HEK293 (cell line): ENCODE results near the gene HNRNPA0.

Source experiments
- CTCF ChIA-PET: fragments of 350-600 bp; formaldehyde crosslinking; extraction: SDS; loops from one replicate; lab custom pipeline; 2021; ENCODE audit warnings: antibody characterized with exemption; lab: Yijun Ruan, JAX
- POLR2A ChIA-PET: fragments of 300-600 bp; formaldehyde crosslinking; extraction: SDS; loops from one replicate; lab custom pipeline; 2020; ENCODE audit warnings: antibody characterized with exemption, inconsistent platforms; lab: Yijun Ruan, JAX
- H3K27ac ChIP-seq: fragments of 200-500 bp; sonication (Bioruptor generic); 2 replicates; pipeline ENCODE4 v1.5.1; 2014; ENCODE audit warnings: low read depth, low read length, control low read depth, inconsistent platforms; ENCODE audit errors: extremely low read depth
- H3K36me3 ChIP-seq, 2 experiments: fragments of 200-500 bp in 1 of 2; sonication (Bioruptor generic) in 1 of 2; 1 replicate in 1 of 2; 2 replicates in 1 of 2; pipeline ENCODE4 v1.5.1; 2014 to 2017; ENCODE audit warnings: inconsistent platforms in 2 of 2, low read length in 2 of 2; ENCODE audit not compliant: control insufficient read depth in 2 of 2, insufficient read depth in 1 of 2
- H3K4me1 ChIP-seq: fragments of 200-500 bp; sonication (Bioruptor generic); 2 replicates; pipeline ENCODE4 v1.5.1; 2014; ENCODE audit warnings: mild to moderate bottlenecking, low read length, inconsistent platforms; ENCODE audit not compliant: control insufficient read depth, insufficient read depth
- H3K4me3 ChIP-seq: 2 replicates; pipeline ENCODE4 v1.5.1; 2011; ENCODE audit warnings: low read depth, mild to moderate bottlenecking, control low read depth, low read length, moderate library complexity
- H3K9me3 ChIP-seq: fragments of 200-500 bp; sonication (Bioruptor generic); 2 replicates; pipeline ENCODE4 v1.5.1; 2014; ENCODE audit warnings: low read depth, low read length, inconsistent platforms; ENCODE audit not compliant: control insufficient read depth, insufficient read depth
- AEBP2 ChIP-seq: fragments of 450-650 bp; formaldehyde crosslinking; IDR thresholded peaks from 2 replicates; pipeline ENCODE4 v1.5.1; 2016; ENCODE audit warnings: missing biosample characterization, missing genetic modification characterization, borderline replicate concordance
- BCL11A ChIP-seq: fragments of 450-650 bp; formaldehyde crosslinking; IDR thresholded peaks from 2 replicates; pipeline ENCODE4 v1.5.1; 2016; ENCODE audit warnings: low read depth, missing biosample characterization, missing genetic modification characterization
- CTCF ChIP-seq: fragments of 450-650 bp; formaldehyde crosslinking; IDR thresholded peaks from 2 replicates; pipeline ENCODE4 v1.5.1; 2016; ENCODE audit warnings: missing biosample characterization, missing genetic modification characterization
- FEZF1 ChIP-seq: fragments of 450-650 bp; formaldehyde crosslinking; IDR thresholded peaks from 2 replicates; pipeline ENCODE4 v1.5.1; 2016; ENCODE audit warnings: missing biosample characterization, missing genetic modification characterization
- GLIS2 ChIP-seq: fragments of 450-650 bp; formaldehyde crosslinking; IDR thresholded peaks from 2 replicates; pipeline ENCODE4 v1.5.1; 2016; ENCODE audit warnings: missing biosample characterization, missing genetic modification characterization
- HOXC10 ChIP-seq: sonication (generic); formaldehyde crosslinking; IDR thresholded peaks from 2 replicates; pipeline ENCODE4 v1.8.1; 2023; ENCODE audit warnings: mild to moderate bottlenecking, missing genetic modification reagents
- PRDM2 ChIP-seq: fragments of 450-650 bp; formaldehyde crosslinking; IDR thresholded peaks from 2 replicates; pipeline ENCODE4 v1.5.1; 2016; ENCODE audit warnings: missing biosample characterization, missing genetic modification characterization, borderline replicate concordance
- RBAK ChIP-seq: fragments of 450-650 bp; formaldehyde crosslinking; IDR thresholded peaks from 2 replicates; pipeline ENCODE4 v1.5.1; 2016; ENCODE audit warnings: missing biosample characterization, missing genetic modification characterization
- TCF7L2 ChIP-seq: IDR thresholded peaks from 2 replicates; pipeline ENCODE4 v1.6.1; 2011; ENCODE audit warnings: low read depth, mild to moderate bottlenecking, inconsistent platforms, low read length, moderate library complexity, borderline replicate concordance
- ZBTB1 ChIP-seq: fragments of 450-650 bp; formaldehyde crosslinking; IDR thresholded peaks from 2 replicates; pipeline ENCODE4 v1.5.1; 2016; ENCODE audit warnings: missing biosample characterization, missing genetic modification characterization
- ZBTB6 ChIP-seq: fragments of 450-650 bp; formaldehyde crosslinking; IDR thresholded peaks from 2 replicates; pipeline ENCODE4 v1.5.1; 2017; ENCODE audit warnings: missing biosample characterization, missing genetic modification characterization
- ZNF112 ChIP-seq: fragments of 450-650 bp; formaldehyde crosslinking; IDR thresholded peaks from 2 replicates; pipeline ENCODE4 v1.5.0; 2017; ENCODE audit warnings: missing biosample characterization, missing genetic modification characterization
- ZNF211 ChIP-seq: fragments of 450-650 bp; formaldehyde crosslinking; IDR thresholded peaks from 2 replicates; pipeline ENCODE4 v1.5.1; 2016; ENCODE audit warnings: low read depth, missing biosample characterization, missing genetic modification characterization
- ZNF280D ChIP-seq: fragments of 450-650 bp; formaldehyde crosslinking; IDR thresholded peaks from 2 replicates; pipeline ENCODE4 v1.5.1; 2016; ENCODE audit warnings: missing biosample characterization, missing genetic modification characterization
- ZNF366 ChIP-seq: fragments of 450-650 bp; formaldehyde crosslinking; conservative IDR thresholded peaks from 2 replicates; pipeline ENCODE4 v1.5.1; 2016; ENCODE audit warnings: missing biosample characterization, missing genetic modification characterization
- ZNF391 ChIP-seq: fragments of 450-650 bp; formaldehyde crosslinking; IDR thresholded peaks from 2 replicates; pipeline ENCODE4 v1.5.1; 2016; ENCODE audit warnings: low read depth, missing biosample characterization, missing genetic modification characterization, borderline replicate concordance
- ZNF416 ChIP-seq: fragments of 450-650 bp; formaldehyde crosslinking; IDR thresholded peaks from 2 replicates; pipeline ENCODE4 v1.5.1; 2016; ENCODE audit warnings: missing biosample characterization, missing genetic modification characterization
- ZNF423 ChIP-seq: fragments of 450-650 bp; formaldehyde crosslinking; IDR thresholded peaks from 2 replicates; pipeline ENCODE4 v1.5.1; 2016; ENCODE audit warnings: missing biosample characterization, missing genetic modification characterization
- ZNF426 ChIP-seq: fragments of 450-650 bp; formaldehyde crosslinking; IDR thresholded peaks from 2 replicates; pipeline ENCODE4 v1.5.1; 2017; ENCODE audit warnings: missing biosample characterization, missing genetic modification characterization, mild to moderate bottlenecking, inconsistent platforms, moderate library complexity
- ZNF488 ChIP-seq: fragments of 450-650 bp; formaldehyde crosslinking; IDR thresholded peaks from 2 replicates; pipeline ENCODE4 v1.5.1; 2016; ENCODE audit warnings: missing biosample characterization, missing genetic modification characterization
- ZNF777 ChIP-seq: fragments of 450-650 bp; formaldehyde crosslinking; IDR thresholded peaks from 2 replicates; pipeline ENCODE4 v1.5.1; 2017; ENCODE audit warnings: missing biosample characterization, missing genetic modification characterization, borderline replicate concordance
- ZSCAN23 ChIP-seq: fragments of 450-650 bp; formaldehyde crosslinking; IDR thresholded peaks from 2 replicates; pipeline ENCODE4 v1.5.1; 2016; ENCODE audit warnings: missing biosample characterization, missing genetic modification characterization

The HNRNPA0 gene

GRCh38 chr5:137753691-137754187, 424 bp downstream of the HNRNPA0 start:
- peaks cover 0 to 26% of the 10 kb centered on the region in 2 experiments; a peak in 1 of 3 replicates for H3K36me3 ChIP-seq
- H3K4me1 ChIP-seq = no peaks in the 10 kb centered on the region
- H3K9me3 ChIP-seq = no peaks in the 10 kb centered on the region
- ChIA-PET CTCF (interaction anchor here (0.6 to 1.4 kb wide), 6 partner anchors 18 to 397 kb away, joined by 3 to 5 read pairs (median 3); partner anchors contain the start of gene KLHL3), POLR2A (interaction anchor here (0.7 to 2.0 kb wide), 12 partner anchors 10 to 357 kb away, joined by 3 to 10 read pairs (median 4); partner anchors contain the start of genes FAM13B, KLHL3 and PKD2L2)
- peak overlapping the region; percentile 72 for H3K4me3 ChIP-seq
- H3K27ac ChIP-seq = peak overlapping the region; percentile 99
- 0 out of 2 replicates have a peak, but pooled peaks have one; percentile 15 for TF ChIP-seq ZNF423 (tag by site-specific recombination)
- 0 out of 2 replicates have a peak, but pooled peaks have one; percentile 3 for TF ChIP-seq PRDM2 (tag by site-specific recombination)
- TF ChIP-seq TCF7L2 = 0 out of 2 replicates have a peak, but pooled peaks have one; percentile 34
- TF ChIP-seq ZBTB1 = no peak
- TF ChIP-seq GLIS2 (tag by site-specific recombination) = no peak
- no peak for TF ChIP-seq RBAK (tag by site-specific recombination)
- no peak for TF ChIP-seq BCL11A (tag by site-specific recombination)
- no peak for TF ChIP-seq ZNF112 (tag by site-specific recombination)
- peak; percentile 44; the same call in 1 of the 2 replicates for TF ChIP-seq ZNF777 (tag by site-specific recombination)
- TF ChIP-seq ZSCAN23 = peak; percentile 21; the same call in 1 of the 2 replicates
- 0 out of 2 replicates have a peak, but pooled peaks have one; percentile 10 for TF ChIP-seq ZNF280D (tag by site-specific recombination)
- TF ChIP-seq AEBP2 = no peak
- TF ChIP-seq ZNF391 (tag by site-specific recombination) = 0 out of 2 replicates have a peak, but pooled peaks have one; percentile 27
- TF ChIP-seq ZNF366 = no peak
- 0 out of 2 replicates have a peak, but pooled peaks have one; percentile 2 for TF ChIP-seq ZNF426
- no peak for TF ChIP-seq ZNF416
- no peak for TF ChIP-seq FEZF1 (tag by site-specific recombination)
- TF ChIP-seq ZNF211 (tag by site-specific recombination) = no peak
- TF ChIP-seq ZBTB6 (tag by site-specific recombination) = no peak
- peak; percentile 17; the same call in 1 of the 2 replicates for TF ChIP-seq CTCF (tag by site-specific recombination)
- TF ChIP-seq HOXC10 = peak; percentile 84; the same call in 1 of the 2 replicates
- TF ChIP-seq ZNF488 (tag by site-specific recombination) = no peak
